ENCODE results near the gene PEX12.

GRCh38 chr17:35534576-35535093 lies 43.7 kb downstream of the PEX12 start:
- TF ChIP-seq CTCF (conservative IDR thresholded peaks at IDR 0.05; ENCODE audit: low read depth, low read length) = no peak
- TF ChIP-seq EZH2 (IDR thresholded peaks at IDR 0.05; ENCODE audit: low read length, unreplicated experiment) = no peak
- no peak for TF ChIP-seq EZH2phosphoT487 (IDR thresholded peaks at IDR 0.05; ENCODE audit: borderline replicate concordance, low read length)
